Loucy (cell line): Measurements from ENCODE around the gene DMXL2.

Source experiments
- EZH2phosphoT487 ChIP-seq: fragments of 200-600 bp; IDR thresholded peaks from 2 replicates; pipeline ENCODE4 v1.6.1; 2018; ENCODE audit warnings: antibody characterized with exemption, mild to moderate bottlenecking, moderate library complexity, borderline replicate concordance
- TF ChIP-seq, protein P1 (sequence below): fragments of 200-600 bp; sonication (generic); conservative IDR thresholded peaks from 2 replicates; pipeline ENCODE4 v1.5.1; 2014; ENCODE audit warnings: mild to moderate bottlenecking, antibody characterized with exemption, low read length

GRCh38 chr15:51447855-51448621, 174.5 kb downstream of the DMXL2 start:
- TF ChIP-seq, protein P1, sequence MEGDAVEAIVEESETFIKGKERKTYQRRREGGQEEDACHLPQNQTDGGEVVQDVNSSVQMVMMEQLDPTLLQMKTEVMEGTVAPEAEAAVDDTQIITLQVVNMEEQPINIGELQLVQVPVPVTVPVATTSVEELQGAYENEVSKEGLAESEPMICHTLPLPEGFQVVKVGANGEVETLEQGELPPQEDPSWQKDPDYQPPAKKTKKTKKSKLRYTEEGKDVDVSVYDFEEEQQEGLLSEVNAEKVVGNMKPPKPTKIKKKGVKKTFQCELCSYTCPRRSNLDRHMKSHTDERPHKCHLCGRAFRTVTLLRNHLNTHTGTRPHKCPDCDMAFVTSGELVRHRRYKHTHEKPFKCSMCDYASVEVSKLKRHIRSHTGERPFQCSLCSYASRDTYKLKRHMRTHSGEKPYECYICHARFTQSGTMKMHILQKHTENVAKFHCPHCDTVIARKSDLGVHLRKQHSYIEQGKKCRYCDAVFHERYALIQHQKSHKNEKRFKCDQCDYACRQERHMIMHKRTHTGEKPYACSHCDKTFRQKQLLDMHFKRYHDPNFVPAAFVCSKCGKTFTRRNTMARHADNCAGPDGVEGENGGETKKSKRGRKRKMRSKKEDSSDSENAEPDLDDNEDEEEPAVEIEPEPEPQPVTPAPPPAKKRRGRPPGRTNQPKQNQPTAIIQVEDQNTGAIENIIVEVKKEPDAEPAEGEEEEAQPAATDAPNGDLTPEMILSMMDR = no peak
- TF ChIP-seq EZH2phosphoT487 = no peak
